Measurements from ENCODE around the gene UBXN6.
A peak's percentile ranks its signal among the peaks of the same experiment; 100 is the strongest.

Gene UBXN6

DNA sequence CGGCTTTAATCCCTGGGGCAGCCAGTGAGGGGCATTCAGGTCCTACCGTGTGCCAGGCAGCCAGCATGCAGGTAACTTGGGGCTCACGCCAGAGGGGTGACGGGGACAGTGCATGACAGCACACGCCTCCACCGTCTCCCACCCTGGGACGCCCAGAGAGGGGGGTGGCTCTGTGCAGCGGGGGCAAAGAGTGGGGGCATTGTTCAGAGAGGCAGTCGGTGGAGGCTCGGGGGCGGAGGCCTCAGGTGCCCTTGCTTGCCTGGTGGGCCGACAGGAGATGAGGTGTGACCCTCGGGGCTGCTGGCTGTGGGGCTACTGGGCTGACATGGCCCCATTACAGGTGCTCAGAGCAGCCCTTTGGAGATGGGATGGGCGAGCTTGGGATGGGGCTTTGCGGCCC, 42.3 kb upstream of the UBXN6 start:
- no peak for DNase-seq (ENCODE audit: extremely low spot score)
- POLR2A ChIA-PET: no interaction called here
- TF ChIP-seq, protein P1, sequence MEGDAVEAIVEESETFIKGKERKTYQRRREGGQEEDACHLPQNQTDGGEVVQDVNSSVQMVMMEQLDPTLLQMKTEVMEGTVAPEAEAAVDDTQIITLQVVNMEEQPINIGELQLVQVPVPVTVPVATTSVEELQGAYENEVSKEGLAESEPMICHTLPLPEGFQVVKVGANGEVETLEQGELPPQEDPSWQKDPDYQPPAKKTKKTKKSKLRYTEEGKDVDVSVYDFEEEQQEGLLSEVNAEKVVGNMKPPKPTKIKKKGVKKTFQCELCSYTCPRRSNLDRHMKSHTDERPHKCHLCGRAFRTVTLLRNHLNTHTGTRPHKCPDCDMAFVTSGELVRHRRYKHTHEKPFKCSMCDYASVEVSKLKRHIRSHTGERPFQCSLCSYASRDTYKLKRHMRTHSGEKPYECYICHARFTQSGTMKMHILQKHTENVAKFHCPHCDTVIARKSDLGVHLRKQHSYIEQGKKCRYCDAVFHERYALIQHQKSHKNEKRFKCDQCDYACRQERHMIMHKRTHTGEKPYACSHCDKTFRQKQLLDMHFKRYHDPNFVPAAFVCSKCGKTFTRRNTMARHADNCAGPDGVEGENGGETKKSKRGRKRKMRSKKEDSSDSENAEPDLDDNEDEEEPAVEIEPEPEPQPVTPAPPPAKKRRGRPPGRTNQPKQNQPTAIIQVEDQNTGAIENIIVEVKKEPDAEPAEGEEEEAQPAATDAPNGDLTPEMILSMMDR (IDR thresholded peaks at IDR 0.05; ENCODE audit: control extremely low read depth, extremely low read depth, low read depth, missing control alignments): no peak
- CTCF ChIA-PET: interaction anchor here (4.1 kb wide), 1 partner anchor 24 kb away, joined by 15 read pairs; no protein-coding TSS in a partner anchor

DNA sequence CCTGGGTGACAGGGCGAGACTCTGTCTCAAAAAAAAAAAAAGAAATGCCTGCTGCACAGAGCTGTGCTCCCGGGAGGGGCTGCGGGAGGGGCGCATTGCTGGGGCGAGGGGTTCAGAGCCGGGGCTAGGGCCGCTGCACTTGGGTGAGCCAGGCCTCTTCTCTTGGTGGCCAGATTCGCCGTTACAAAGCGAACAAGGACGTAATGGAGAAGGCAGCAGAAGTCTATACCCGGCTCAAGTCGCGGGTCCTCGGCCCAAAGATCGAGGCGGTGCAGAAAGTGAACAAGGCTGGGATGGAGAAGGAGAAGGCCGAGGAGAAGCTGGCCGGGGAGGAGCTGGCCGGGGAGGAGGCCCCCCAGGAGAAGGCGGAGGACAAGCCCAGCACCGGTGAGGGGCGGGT, 41.7 kb upstream of the UBXN6 start:
- no peak for DNase-seq (ENCODE audit: extremely low spot score)
- ChIA-PET POLR2A (no interaction called here), CTCF (interaction anchor here (4.1 kb wide), 1 partner anchor 25 kb away, joined by 15 read pairs; no protein-coding TSS in a partner anchor)
- TF ChIP-seq, protein P1 (IDR thresholded peaks at IDR 0.05; ENCODE audit: control extremely low read depth, extremely low read depth, low read depth, missing control alignments): no peak

DNA sequence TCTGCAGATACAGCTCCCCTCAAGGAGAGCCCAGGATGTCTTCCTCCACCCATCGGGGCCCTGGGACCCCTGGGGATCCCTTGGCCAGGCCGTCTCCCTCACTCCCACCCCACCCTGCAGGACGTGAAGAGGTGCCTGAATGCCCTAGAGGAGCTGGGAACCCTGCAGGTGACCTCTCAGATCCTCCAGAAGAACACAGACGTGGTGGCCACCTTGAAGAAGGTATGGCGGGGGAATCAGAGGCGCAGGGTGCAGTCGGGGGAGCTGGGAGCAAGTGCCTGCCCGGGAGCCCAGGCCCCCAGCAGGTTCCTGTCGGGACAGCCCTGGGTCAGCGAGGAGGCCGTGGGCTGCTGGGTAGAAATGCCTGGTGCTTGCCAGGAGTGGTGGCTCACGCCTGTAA, 41.1 kb upstream of the UBXN6 start:
- ChIA-PET POLR2A (no interaction called here), CTCF (interaction anchor here (4.1 kb wide), 1 partner anchor 25 kb away, joined by 15 read pairs; no protein-coding TSS in a partner anchor)
- DNase-seq (ENCODE audit: extremely low spot score): no peak
- TF ChIP-seq, protein P1 (IDR thresholded peaks at IDR 0.05; ENCODE audit: control extremely low read depth, extremely low read depth, low read depth, missing control alignments): no peak

DNA sequence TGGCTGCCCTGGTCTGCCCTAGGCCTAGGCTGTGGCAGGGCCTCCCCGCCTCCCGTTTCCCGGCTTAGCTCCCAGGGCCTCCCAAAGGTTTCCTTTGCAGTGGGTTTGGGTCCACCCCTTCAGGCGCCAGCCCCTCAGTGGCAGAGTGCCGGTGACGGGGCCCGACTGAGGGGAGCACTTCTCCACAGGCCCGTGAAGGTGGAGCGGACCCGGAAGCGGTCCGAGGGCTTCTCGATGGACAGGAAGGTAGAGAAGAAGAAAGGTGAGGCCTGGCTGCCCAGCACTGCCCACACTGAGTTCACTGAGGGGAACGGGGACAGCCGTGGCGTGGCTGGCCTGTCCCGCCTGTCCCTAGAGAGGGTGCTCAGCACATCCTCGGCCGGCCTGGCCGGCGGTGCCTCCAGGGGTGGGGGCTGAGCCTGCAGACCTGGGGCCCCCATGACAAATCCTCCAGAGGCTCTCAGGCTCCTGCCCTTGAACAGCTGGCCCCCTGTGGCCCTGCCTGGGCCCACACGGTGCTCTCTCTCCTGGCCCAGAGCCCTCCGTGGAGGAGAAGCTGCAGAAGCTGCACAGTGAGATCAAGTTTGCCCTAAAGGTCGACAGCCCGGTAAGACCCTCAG, 40.3 kb upstream of the UBXN6 start:
- CTCF ChIA-PET: interaction anchor here (4.1 kb wide), 1 partner anchor 26 kb away, joined by 15 read pairs; no protein-coding TSS in a partner anchor
- POLR2A ChIA-PET: no interaction called here
- TF ChIP-seq, protein P1 (IDR thresholded peaks at IDR 0.05; ENCODE audit: control extremely low read depth, extremely low read depth, low read depth, missing control alignments): no peak
- no peak for DNase-seq (ENCODE audit: extremely low spot score)

DNA sequence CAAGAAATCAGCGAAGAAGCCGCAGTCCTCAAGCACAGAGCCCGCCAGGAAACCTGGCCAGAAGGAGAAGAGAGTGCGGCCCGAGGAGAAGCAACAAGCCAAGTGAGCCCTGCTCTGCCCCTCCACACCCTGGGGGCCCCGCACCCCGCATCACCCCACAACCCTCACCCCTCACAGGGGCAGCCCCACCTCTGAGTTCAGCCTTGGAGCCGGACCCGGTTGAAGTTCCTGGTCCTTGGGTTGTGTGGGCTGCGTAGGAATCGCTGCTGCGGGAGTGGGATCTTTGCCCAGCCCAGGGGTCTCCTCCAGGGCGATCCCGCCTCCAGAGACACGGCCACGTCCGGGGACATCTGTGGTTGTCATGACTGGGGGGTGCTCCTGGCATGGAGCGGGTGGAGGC, 38.7 kb upstream of the UBXN6 start:
- TF ChIP-seq, protein P1 (IDR thresholded peaks at IDR 0.05; ENCODE audit: control extremely low read depth, extremely low read depth, low read depth, missing control alignments): no peak
- CTCF ChIA-PET: no interaction called here
- POLR2A ChIA-PET: no interaction called here
- DNase-seq (ENCODE audit: extremely low spot score): no peak

DNA sequence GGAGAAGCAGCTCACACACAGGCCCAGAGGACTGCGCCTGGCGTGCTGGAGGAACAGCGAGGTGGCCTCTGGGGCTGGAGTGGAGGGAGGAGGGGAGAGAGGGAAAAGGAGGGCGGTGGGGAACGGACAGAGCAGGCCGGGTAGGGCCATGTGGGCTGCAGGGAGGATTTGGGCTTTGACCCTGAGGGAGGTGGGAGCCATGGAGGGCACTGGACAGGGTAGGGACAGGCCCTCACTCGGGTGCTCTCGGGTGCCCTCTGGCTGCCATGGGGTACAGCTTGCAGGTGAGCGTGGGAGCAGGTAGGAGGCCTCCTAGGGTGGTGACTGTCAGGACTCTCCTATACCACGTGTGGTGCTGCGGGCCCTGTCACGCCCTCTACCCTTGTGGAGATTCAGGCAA, 37.9 kb upstream of the UBXN6 start:
- ChIA-PET CTCF (interaction anchor here (2.4 kb wide), 1 partner anchor 229 kb away, joined by 6 read pairs; no protein-coding TSS in a partner anchor), POLR2A (no interaction called here)
- TF ChIP-seq, protein P1 (IDR thresholded peaks at IDR 0.05; ENCODE audit: control extremely low read depth, extremely low read depth, low read depth, missing control alignments): peak; percentile 44
- no peak for DNase-seq (ENCODE audit: extremely low spot score)
